Natural killer cell treated with Interleukin-12 subunit alpha and Interleukin-12 subunit beta and Interleukin-15 and Interleukin-18, amount 100 ng/mL, for 72 hours (primary cell): ENCODE results near the gene VRTN. TPM values are rescaled to one million over a fixed set of nuclear protein-coding genes. Genes with fewer than 3 reads are reported as not detected.

ENCODE experiments used
- ATAC-seq, 2 donors: fragments of 150-1000 bp; cut with Tn5 transposase in 1 of 2; sonication (Bioruptor Pico), chemical (Tn5 transposase) in 1 of 2; 2 replicates each; pipeline ENCODE4 v1.10.0; 2021
- DNase-seq: peaks from one replicate; pipeline ENCODE4 v3.0.0; 2022; ENCODE audit warnings: low spot score
- H3K27ac Mint-ChIP-seq, 2 donors: 1 replicate in 1 of 2; 2 replicates in 1 of 2; pipeline ENCODE4 v1.8.0; 2022; ENCODE audit warnings: mixed read lengths in 2 of 2, mild to moderate bottlenecking in 1 of 2, moderate library complexity in 1 of 2
- H3K27me3 Mint-ChIP-seq, 2 donors: 1 replicate in 1 of 2; 2 replicates in 1 of 2; pipeline ENCODE4 v1.8.0; 2022; ENCODE audit warnings: mixed read lengths in 2 of 2
- H3K36me3 Mint-ChIP-seq: one replicate; pipeline ENCODE4 v1.8.0; 2022; ENCODE audit warnings: mixed read lengths
- H3K4me1 Mint-ChIP-seq, 2 donors: 1 replicate in 1 of 2; 2 replicates in 1 of 2; pipeline ENCODE4 v1.8.0; 2022; ENCODE audit warnings: low read depth in 2 of 2, mixed read lengths in 2 of 2, mild to moderate bottlenecking in 1 of 2
- H3K4me3 Mint-ChIP-seq: one replicate; pipeline ENCODE4 v1.8.0; 2022; ENCODE audit warnings: mixed read lengths
- H3K9me3 Mint-ChIP-seq: 2 replicates; pipeline ENCODE4 v1.8.0; 2022; ENCODE audit warnings: mixed read lengths
- total RNA-seq, 2 donors: library from RNA; stranded (reverse); gene quantifications; one replicate each; pipeline ENCODE4 v1.2.3, GENCODE V29; 2022

Gene VRTN
- total RNA-seq, 2 donors from 2014 or later, result not detected

DNA sequence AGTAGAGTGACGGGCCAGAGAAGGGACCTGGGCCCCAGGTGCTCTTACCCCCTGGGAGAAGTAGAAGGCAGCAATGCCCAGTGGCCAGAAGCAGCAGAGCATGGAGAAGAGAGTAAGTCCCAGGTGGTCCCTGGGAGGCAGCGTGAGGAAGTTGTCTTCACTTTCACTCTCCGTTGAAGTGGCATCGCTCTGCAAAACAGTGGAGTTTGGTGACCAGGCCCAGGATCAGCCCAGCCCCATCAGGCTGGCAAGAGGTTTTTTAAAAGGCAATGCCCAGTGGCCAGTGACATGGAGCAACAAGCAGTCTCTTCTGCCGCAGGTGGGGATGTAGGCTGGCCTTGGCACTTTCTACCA, 59.5 kb downstream of the VRTN start:
- Mint-ChIP-seq H3K36me3 (no peaks in the 10 kb centered on the region), H3K27ac (no peak overlapping the region), H3K4me3 (no peak overlapping the region), H3K9me3 (no peaks in the 10 kb centered on the region), H3K27me3 (peaks cover 0 to 2% of the 10 kb centered on the region in 2 donors), H3K4me1 (peaks cover 0 to 5% of the 10 kb centered on the region in 2 donors)
- DNase-seq (no peak), ATAC-seq (no peak)

DNA sequence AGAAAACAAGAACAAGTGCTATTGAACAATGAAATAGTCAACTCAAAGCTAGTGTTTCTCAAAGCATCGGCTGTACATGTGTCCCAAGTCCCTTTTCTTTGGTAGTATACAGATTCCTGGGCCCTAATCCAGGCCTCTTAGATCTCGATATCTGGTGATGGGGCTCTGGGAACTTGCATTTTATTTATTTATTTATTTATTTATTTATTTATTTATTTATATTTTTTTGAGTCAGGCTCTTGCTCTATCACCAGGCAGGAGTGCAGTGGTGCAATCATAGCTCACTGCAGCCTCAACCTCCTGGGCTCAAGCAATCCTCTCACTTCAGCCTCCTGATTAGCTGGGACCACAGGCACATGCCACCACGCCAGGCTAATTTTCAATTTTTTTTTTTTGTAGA, 60.6 kb downstream of the VRTN start:
- H3K4me1 Mint-ChIP-seq, result peaks cover 0 to 3% of the 10 kb centered on the region in 2 donors
- no peaks in the 10 kb centered on the region for H3K9me3 Mint-ChIP-seq
- ATAC-seq (no peak), DNase-seq (no peak)
- no peaks in the 10 kb centered on the region for H3K36me3 Mint-ChIP-seq
- peaks cover 1 to 3% of the 10 kb centered on the region in 2 donors for H3K27me3 Mint-ChIP-seq
- H3K4me3 Mint-ChIP-seq, result no peak overlapping the region
- H3K27ac Mint-ChIP-seq, result no peak overlapping the region

GRCh38 chr14:74409441-74409840, 61.2 kb downstream of the VRTN start:
- peak in 1 of 2 donors; percentile 7 for ATAC-seq
- DNase-seq, result no peak
- Mint-ChIP-seq H3K27ac (no peak overlapping the region), H3K36me3 (no peaks in the 10 kb centered on the region), H3K4me1 (no peaks in the 10 kb centered on the region), H3K27me3 (peaks cover 5 to 7% of the 10 kb centered on the region in 2 donors), H3K9me3 (no peaks in the 10 kb centered on the region), H3K4me3 (no peak overlapping the region)

Other genes with a start within 250 kb of the VRTN start
- not detected for gene VSX2, start 109.0 kb upstream of the VRTN start, total RNA-seq
- gene ABCD4, start 45.5 kb upstream of the VRTN start, total RNA-seq, result 10 to 100 TPM; 47.7 to 72.8 TPM
- gene SYNDIG1L, start 77.7 kb downstream of the VRTN start, total RNA-seq, result not detected
- gene NPC2, start 144.8 kb downstream of the VRTN start, total RNA-seq, result 10 to 100 TPM; 12.7 to 24.8 TPM
- gene ISCA2, start 145.3 kb downstream of the VRTN start, total RNA-seq, result 10 to 100 TPM; 20.6 to 22.8 TPM